Karpas-422 (cell line): ENCODE measurements around the gene IL17A. TPM values are rescaled to one million over a fixed set of nuclear protein-coding genes. Genes with fewer than 3 reads are reported as not detected.
"Not testable (repeated sequence)": the region's sequence is repeated elsewhere in the genome, so short reads cannot be mapped to it uniquely, and the experiment has no call there.

Experiments
- DNase-seq: peaks from one replicate; pipeline ENCODE4 v3.0.0-alpha.2; 2015
- H2AFZ ChIP-seq: fragments of 200-600 bp; sonication (generic); 2 replicates; pipeline ENCODE4 v1.6.1; 2014; ENCODE audit warnings: antibody characterized with exemption, low read length, mixed read lengths
- H3K27ac ChIP-seq: fragments of 200-600 bp; sonication (generic); 2 replicates; pipeline ENCODE4 v1.5.1; 2014; ENCODE audit warnings: mild to moderate bottlenecking, low read length, moderate library complexity
- H3K27me3 ChIP-seq: fragments of 200-600 bp; sonication (generic); 2 replicates; pipeline ENCODE4 v1.6.1; 2014; ENCODE audit warnings: low read length, mixed read lengths
- H3K36me3 ChIP-seq: fragments of 200-600 bp; sonication (generic); 2 replicates; pipeline ENCODE4 v1.6.1; 2014; ENCODE audit warnings: low read length, mixed read lengths; ENCODE audit not compliant: insufficient read depth
- H3K4me1 ChIP-seq: fragments of 200-600 bp; sonication (generic); 2 replicates; pipeline ENCODE4 v1.6.1; 2014; ENCODE audit warnings: mild to moderate bottlenecking, low read length, mixed read lengths
- H3K4me2 ChIP-seq: fragments of 200-600 bp; sonication (generic); 2 replicates; pipeline ENCODE4 v1.6.1; 2014; ENCODE audit warnings: low read length, low read depth, mild to moderate bottlenecking; ENCODE audit not compliant: poor library complexity, severe bottlenecking
- H3K4me3 ChIP-seq: fragments of 200-600 bp; sonication (generic); 2 replicates; pipeline ENCODE4 v1.5.1; 2014; ENCODE audit warnings: mild to moderate bottlenecking, antibody characterized with exemption, low read length, mixed read lengths
- H3K79me2 ChIP-seq: fragments of 200-600 bp; sonication (generic); 2 replicates; pipeline ENCODE4 v1.6.1; 2014; ENCODE audit warnings: mild to moderate bottlenecking, low read length, mixed read lengths
- H3K9ac ChIP-seq: fragments of 200-600 bp; sonication (generic); 2 replicates; pipeline ENCODE4 v1.6.0; 2014; ENCODE audit warnings: low read length
- H3K9me2 ChIP-seq: fragments of 200-600 bp; sonication (generic), shearing (Covaris generic); replicated peaks from 2 replicates; pipeline ENCODE4 v1.6.0; 2014; ENCODE audit warnings: mild to moderate bottlenecking, low read length, moderate library complexity; ENCODE audit not compliant: insufficient read depth
- H3K9me3 ChIP-seq: fragments of 300-700, 200-600 bp; sonication (generic); 2 replicates; pipeline ENCODE4 v1.6.1; 2014; ENCODE audit warnings: low read length, mixed read lengths
- H4K20me1 ChIP-seq: fragments of 200-600 bp; sonication (generic); 2 replicates; pipeline ENCODE4 v1.6.1; 2014; ENCODE audit warnings: mild to moderate bottlenecking, antibody characterized with exemption, low read length, low read depth; ENCODE audit not compliant: insufficient read depth
- total RNA-seq: library from RNA; depleted of rRNA; stranded (reverse); fragments of >200 nt; shearing (Covaris generic); gene quantifications from 2 replicates; pipeline ENCODE4 v1.2.3, GENCODE V29; 2014; ENCODE audit warnings: low replicate concordance

The IL17A gene
- total RNA-seq, 1 experiment from 2014 or later = not detected

- no peak for DNase-seq
- no peak overlapping the region for H3K4me2 ChIP-seq
- no peaks in the 10 kb centered on the region for H3K9me3 ChIP-seq
These were observed 25.6 kb upstream of the IL17A start for GRCh38 chr6:52160472-52161104.

GRCh38 chr6:52161689-52162438 lies 24.3 kb upstream of the IL17A start:
- Histone ChIP-seq H3K9me3 (no peaks in the 10 kb centered on the region), H3K4me2 (no peak overlapping the region), H3K27me3 (no peaks in the 10 kb centered on the region), H3K9ac (no peak overlapping the region), H3K4me1 (no peaks in the 10 kb centered on the region), H2AFZ (no peak overlapping the region), H3K36me3 (no peaks in the 10 kb centered on the region), H3K9me2 (no peaks in the 10 kb centered on the region), H4K20me1 (no peaks in the 10 kb centered on the region), H3K79me2 (no peaks in the 10 kb centered on the region), H3K4me3 (no peak overlapping the region), H3K27ac (no peak overlapping the region)
- DNase-seq = no peak

More at GRCh38 chr6:52160472-52161104, 25.6 kb upstream of the IL17A start:
- Histone ChIP-seq H4K20me1 (no peaks in the 10 kb centered on the region), H3K36me3 (no peaks in the 10 kb centered on the region), H2AFZ (no peak overlapping the region), H3K9ac (no peak overlapping the region), H3K9me2 (no peaks in the 10 kb centered on the region), H3K79me2 (no peaks in the 10 kb centered on the region), H3K4me3 (no peak overlapping the region), H3K27ac (no peak overlapping the region), H3K4me1 (no peaks in the 10 kb centered on the region), H3K27me3 (no peaks in the 10 kb centered on the region)

- H3K4me3 ChIP-seq = no peak overlapping the region
- H2AFZ ChIP-seq = no peak overlapping the region
- no peak overlapping the region for H3K4me2 ChIP-seq
- no peaks in the 10 kb centered on the region for H3K9me2 ChIP-seq
- DNase-seq = peak; percentile 80
- H3K27ac ChIP-seq = no peak overlapping the region
- H3K27me3 ChIP-seq = no peaks in the 10 kb centered on the region
- no peaks in the 10 kb centered on the region for H3K4me1 ChIP-seq
- H3K79me2 ChIP-seq = no peaks in the 10 kb centered on the region
- no peaks in the 10 kb centered on the region for H3K9me3 ChIP-seq
- H3K36me3 ChIP-seq = no peaks in the 10 kb centered on the region
- H3K9ac ChIP-seq = no peak overlapping the region
- no peaks in the 10 kb centered on the region for H4K20me1 ChIP-seq
These were observed 23.0 kb upstream of the IL17A start for GRCh38 chr6:52162940-52163908.

- Histone ChIP-seq H3K36me3 (no peaks in the 10 kb centered on the region), H4K20me1 (no peaks in the 10 kb centered on the region), H3K9me3 (no peaks in the 10 kb centered on the region), H3K27ac (no peak overlapping the region), H3K79me2 (no peaks in the 10 kb centered on the region), H3K4me1 (no peaks in the 10 kb centered on the region), H3K9me2 (no peaks in the 10 kb centered on the region), H3K4me3 (no peak overlapping the region), H2AFZ (no peak overlapping the region), H3K27me3 (no peaks in the 10 kb centered on the region), H3K4me2 (no peak overlapping the region), H3K9ac (no peak overlapping the region)
- no peak for DNase-seq
These were observed 21.7 kb upstream of the IL17A start for GRCh38 chr6:52164319-52165094.

GRCh38 chr6:52167267-52167666 lies 18.9 kb upstream of the IL17A start:
- Histone ChIP-seq H3K4me2 (no peak overlapping the region), H2AFZ (no peak overlapping the region), H3K27ac (no peak overlapping the region), H3K9me3 (no peaks in the 10 kb centered on the region), H3K4me3 (no peak overlapping the region), H3K27me3 (no peaks in the 10 kb centered on the region), H4K20me1 (no peaks in the 10 kb centered on the region), H3K36me3 (no peaks in the 10 kb centered on the region), H3K9ac (no peak overlapping the region), H3K9me2 (no peaks in the 10 kb centered on the region), H3K4me1 (no peaks in the 10 kb centered on the region), H3K79me2 (no peaks in the 10 kb centered on the region)
- DNase-seq = no peak

- H3K9me3 ChIP-seq, H3K4me2 ChIP-seq, H3K79me2 ChIP-seq, H3K9ac ChIP-seq, H4K20me1 ChIP-seq, H3K4me3 ChIP-seq, H3K27me3 ChIP-seq, H3K9me2 ChIP-seq, H2AFZ ChIP-seq, H3K27ac ChIP-seq, H3K4me1 ChIP-seq, H3K36me3 ChIP-seq, DNase-seq: not testable (repeated sequence)
These were observed 17.8 kb upstream of the IL17A start for GRCh38 chr6:52168351-52168750.

GRCh38 chr6:52174118-52174517 lies 12.1 kb upstream of the IL17A start:
- no peaks in the 10 kb centered on the region for H3K27me3 ChIP-seq
- H3K4me2 ChIP-seq = no peak overlapping the region
- H3K27ac ChIP-seq = no peak overlapping the region
- H4K20me1 ChIP-seq = no peaks in the 10 kb centered on the region
- no peak overlapping the region for H2AFZ ChIP-seq
- H3K36me3 ChIP-seq = no peaks in the 10 kb centered on the region
- H3K79me2 ChIP-seq = no peaks in the 10 kb centered on the region
- no peaks in the 10 kb centered on the region for H3K4me1 ChIP-seq
- no peaks in the 10 kb centered on the region for H3K9me3 ChIP-seq
- H3K9ac ChIP-seq = no peak overlapping the region
- H3K4me3 ChIP-seq = no peak overlapping the region
- no peaks in the 10 kb centered on the region for H3K9me2 ChIP-seq
- DNase-seq = no peak
